Aorta (tissue), 5 donors: ENCODE results near the gene MDGA2. TPM values are rescaled to one million over a fixed set of nuclear protein-coding genes. Genes with fewer than 3 reads are reported as not detected.

ENCODE experiments used
- ATAC-seq: fragments of 200-7000 bp; cut with Tn5 transposase; one replicate; pipeline ENCODE4 v1.9.1; 2022; ENCODE audit warnings: moderate library complexity; ENCODE audit not compliant: low FRiP score
- DNase-seq, 2 donors: peaks; one replicate each; pipeline ENCODE4 v3.0.0-alpha.2; 2020
- H3K27ac ChIP-seq, 2 donors: one replicate each; pipeline ENCODE4 v1.5.1; 2013; ENCODE audit warnings: low read length in 2 of 2, mild to moderate bottlenecking in 2 of 2, moderate library complexity in 2 of 2, control low read depth in 1 of 2, inconsistent platforms in 1 of 2, low read depth in 1 of 2
- H3K27me3 ChIP-seq, 2 donors: one replicate each; pipeline ENCODE4 v1.6.1; 2013; ENCODE audit warnings: control low read depth in 1 of 2, low read length in 1 of 2, mild to moderate bottlenecking in 1 of 2, moderate library complexity in 1 of 2; ENCODE audit not compliant: insufficient read depth in 2 of 2, control insufficient read depth in 1 of 2
- H3K36me3 ChIP-seq, 2 donors: one replicate each; pipeline ENCODE4 v1.6.1; 2013; ENCODE audit warnings: control low read depth in 1 of 2, low read length in 1 of 2, mild to moderate bottlenecking in 1 of 2; ENCODE audit not compliant: insufficient read depth in 2 of 2, control insufficient read depth in 1 of 2
- H3K4me1 ChIP-seq, 2 donors: one replicate each; pipeline ENCODE4 v1.6.1; 2013; ENCODE audit warnings: low read length in 2 of 2, control low read depth in 1 of 2, mild to moderate bottlenecking in 1 of 2, moderate library complexity in 1 of 2; ENCODE audit not compliant: insufficient read depth in 2 of 2, control insufficient read depth in 1 of 2
- H3K4me3 ChIP-seq, 2 donors: one replicate each; pipeline ENCODE4 v1.5.1; 2013; ENCODE audit warnings: low read length in 2 of 2, control low read depth in 1 of 2, mild to moderate bottlenecking in 1 of 2
- H3K9me3 ChIP-seq: one replicate; pipeline ENCODE4 v1.6.1; 2013; ENCODE audit warnings: mild to moderate bottlenecking, low read length; ENCODE audit not compliant: control insufficient read depth
- WGBS, 2 donors: extraction: QIAGEN DNeasy Blood & Tissue Kit; methylation state at CpG; one replicate each; pipeline ENCODE4 v1.1.7; 2013; 5-methylcytosine and 5-hydroxymethylcytosine counted together
- intact Hi-C, 2 donors: fragments of 100-400 bp; cut with DNase I; formaldehyde crosslinking; loops; one replicate each; pipeline versions ENCODE4 v1.14.2 to v1.15.0; 2022
- polyA plus RNA-seq, 2 donors: library from polyadenylated mRNA; stranded (reverse); fragments of 200-250 nt; gene quantifications; one replicate each; pipeline ENCODE4 v1.2.3, GENCODE V29; 2013
- total RNA-seq, 2 donors: library from RNA; stranded (reverse); fragmentation: NEBNext Ultra II Directional; extraction: Animal tissue kit (Norgen Biotek cat#: 25700); gene quantifications; one replicate each; pipeline ENCODE4 v1.2.1, GENCODE V29; 2021
- donor health status: healthy with polysubstance abuse.
- donor health status: Bipolar disorder and iron deficiency.
- donor health status: DM: no; HTN: no; CAD: no.
- donor health status: DM: no; HTN: no; CAD: no.
- donor health status: DM: yes; HTN: yes; CAD: no.

Gene MDGA2
- total and polyA plus RNA-seq, 4 donors, result 0.15 TPM; not detected in 3

DNA sequence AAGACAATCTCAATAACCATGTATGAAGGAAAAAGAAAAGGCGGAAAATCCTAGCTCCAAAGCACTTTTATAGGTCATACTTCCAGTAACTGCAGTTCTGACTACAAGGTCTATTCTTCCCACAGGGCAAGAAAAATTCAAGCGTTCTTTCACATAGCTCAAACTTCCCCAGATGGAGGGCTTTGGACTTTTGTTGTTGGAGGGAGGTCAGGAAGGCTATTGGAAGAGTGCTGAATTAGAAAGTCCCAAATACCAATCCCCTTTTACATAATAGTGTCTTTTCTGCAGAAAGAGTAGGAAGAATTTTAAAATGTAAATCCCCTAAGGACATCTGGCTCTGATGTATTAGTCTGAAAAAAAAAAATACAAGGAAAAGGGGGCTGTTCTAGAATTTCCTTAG, 309.4 kb downstream of the MDGA2 start:
- Histone ChIP-seq H3K27ac (no peak overlapping the region), H3K9me3 (no peaks in the 10 kb centered on the region), H3K4me1 (no peaks in the 10 kb centered on the region), H3K27me3 (no peaks in the 10 kb centered on the region), H3K4me3 (no peak overlapping the region), H3K36me3 (no peaks in the 10 kb centered on the region)
- WGBS, 2 donors, result 63 to 65% methylated on average over 2 of the region's 2 CpGs
- intact Hi-C loops, result no loop called here
- ATAC-seq, result no peak
- DNase-seq, result no peak

- ATAC-seq, result no peak
- no peaks in the 10 kb centered on the region for H3K4me1 ChIP-seq
- no peaks in the 10 kb centered on the region for H3K36me3 ChIP-seq
- H3K9me3 ChIP-seq, result no peaks in the 10 kb centered on the region
- H3K27me3 ChIP-seq, result no peaks in the 10 kb centered on the region
- DNase-seq, result no peak
- 75 to 81% methylated on average over 6 of the region's 6 CpGs for WGBS, 2 donors
- intact Hi-C loops, result no loop called here
- H3K4me3 ChIP-seq, result no peak overlapping the region
- no peak overlapping the region for H3K27ac ChIP-seq
Observed at GRCh38 chr14:47365233-47365632, 310.2 kb downstream of the MDGA2 start.

DNA sequence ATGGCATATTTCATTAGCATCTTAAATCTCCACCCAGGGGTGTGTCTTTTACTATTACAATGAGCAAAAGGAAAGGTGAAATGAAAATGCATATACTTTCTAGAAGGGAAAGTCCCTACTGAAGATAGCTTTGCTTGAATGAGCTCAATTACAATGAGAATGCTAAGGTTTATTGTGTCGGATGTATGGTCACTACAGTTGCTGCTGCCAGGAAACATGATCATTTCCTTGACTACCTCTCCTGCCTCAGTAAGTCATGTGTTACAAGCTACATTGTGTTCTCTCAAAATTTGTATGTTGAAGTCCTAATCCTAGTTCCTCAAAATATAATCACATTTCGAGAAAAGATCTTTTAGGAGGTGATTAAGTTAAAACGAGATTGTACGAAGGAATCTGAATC, 322.2 kb downstream of the MDGA2 start:
- no peaks in the 10 kb centered on the region for H3K4me1 ChIP-seq
- ATAC-seq (no peak), DNase-seq (no peak)
- H3K9me3 ChIP-seq, result no peaks in the 10 kb centered on the region
- intact Hi-C loops, result no loop called here
- peaks cover 0 to 2% of the 10 kb centered on the region in 2 donors for H3K27me3 ChIP-seq
- no peak overlapping the region for H3K4me3 ChIP-seq
- H3K36me3 ChIP-seq, result no peaks in the 10 kb centered on the region
- H3K27ac ChIP-seq, result no peak overlapping the region
- WGBS, 2 donors, result 84 to 88% methylated on average over 4 of the region's 4 CpGs

DNA sequence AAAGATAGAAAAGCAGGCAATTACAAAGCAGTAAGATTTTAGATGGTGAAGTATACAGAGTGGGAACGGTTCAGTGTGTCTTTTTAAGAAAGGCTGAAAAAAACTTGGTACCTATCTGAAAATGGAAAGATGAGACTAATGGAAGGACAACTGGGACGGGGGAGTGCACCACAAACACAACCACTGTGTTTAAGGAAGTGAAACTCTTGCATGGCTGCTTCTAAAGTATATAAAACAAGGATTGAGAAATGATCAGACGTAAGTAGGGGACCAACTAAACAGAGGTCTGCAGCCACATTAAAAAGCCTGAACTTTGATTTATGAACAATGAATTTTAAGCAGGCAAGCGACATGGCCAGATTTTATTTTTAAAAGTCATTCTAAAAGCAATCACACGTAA, 328.6 kb downstream of the MDGA2 start:
- no peaks in the 10 kb centered on the region for H3K27me3 ChIP-seq
- no peaks in the 10 kb centered on the region for H3K36me3 ChIP-seq
- H3K9me3 ChIP-seq, result no peaks in the 10 kb centered on the region
- no peak overlapping the region for H3K4me3 ChIP-seq
- intact Hi-C loops, result no loop called here
- H3K27ac ChIP-seq, result no peak overlapping the region
- 63 to 72% methylated on average over 5 of the region's 5 CpGs for WGBS, 2 donors
- DNase-seq (no peak), ATAC-seq (no peak)
- no peaks in the 10 kb centered on the region for H3K4me1 ChIP-seq

DNA sequence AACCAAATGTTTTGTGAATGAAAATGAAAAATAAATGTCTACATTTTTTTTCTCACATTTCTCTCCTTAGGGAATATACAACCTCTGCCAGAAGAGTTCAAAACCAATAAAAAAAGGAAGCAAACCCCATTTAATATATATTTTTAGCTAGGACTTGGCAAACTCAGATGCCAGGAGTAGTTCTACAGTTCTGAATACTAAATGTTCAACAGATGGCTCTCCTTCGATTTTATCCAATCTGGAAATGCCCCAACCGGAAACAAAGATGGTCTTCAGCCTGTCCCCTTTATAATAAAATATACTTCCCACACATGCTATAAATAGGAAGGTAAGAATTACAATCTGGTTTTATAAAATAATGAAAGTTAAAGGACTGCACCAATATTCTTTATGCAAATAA, 330.4 kb downstream of the MDGA2 start:
- H3K27me3 ChIP-seq, result no peaks in the 10 kb centered on the region
- H3K36me3 ChIP-seq, result no peaks in the 10 kb centered on the region
- 35 to 37% methylated on average over 2 of the region's 2 CpGs for WGBS, 2 donors
- intact Hi-C loops, result no loop called here
- H3K4me3 ChIP-seq, result no peak overlapping the region
- DNase-seq (no peak), ATAC-seq (no peak)
- no peak overlapping the region for H3K27ac ChIP-seq
- H3K4me1 ChIP-seq, result no peaks in the 10 kb centered on the region
- no peaks in the 10 kb centered on the region for H3K9me3 ChIP-seq

DNA sequence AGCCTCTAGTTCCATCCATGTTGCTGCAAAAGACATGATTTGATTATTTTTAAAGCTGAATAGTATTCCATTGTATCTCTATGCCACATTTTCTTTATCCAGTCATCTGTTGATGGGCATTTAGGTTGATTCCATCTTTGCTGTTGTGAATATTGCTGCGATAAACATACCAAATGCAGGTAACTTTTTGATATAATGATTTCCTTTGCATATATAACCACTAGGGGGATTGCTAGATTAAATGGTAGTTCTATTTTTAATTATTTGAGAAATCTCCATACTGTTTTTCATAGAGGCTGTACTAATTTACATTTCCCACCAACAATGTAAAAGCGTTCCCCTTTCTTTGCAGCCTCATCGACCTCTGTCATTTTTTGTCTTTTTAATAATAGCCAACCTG, 342.5 kb downstream of the MDGA2 start:
- 97 to 99% methylated on average over 3 of the region's 3 CpGs for WGBS, 2 donors
- Histone ChIP-seq H3K4me3 (no peak overlapping the region), H3K4me1 (no peaks in the 10 kb centered on the region), H3K27me3 (no peaks in the 10 kb centered on the region), H3K9me3 (no peaks in the 10 kb centered on the region), H3K36me3 (no peaks in the 10 kb centered on the region), H3K27ac (no peak overlapping the region)
- intact Hi-C loops, result no loop called here
- ATAC-seq, result no peak
- DNase-seq, result no peak

DNA sequence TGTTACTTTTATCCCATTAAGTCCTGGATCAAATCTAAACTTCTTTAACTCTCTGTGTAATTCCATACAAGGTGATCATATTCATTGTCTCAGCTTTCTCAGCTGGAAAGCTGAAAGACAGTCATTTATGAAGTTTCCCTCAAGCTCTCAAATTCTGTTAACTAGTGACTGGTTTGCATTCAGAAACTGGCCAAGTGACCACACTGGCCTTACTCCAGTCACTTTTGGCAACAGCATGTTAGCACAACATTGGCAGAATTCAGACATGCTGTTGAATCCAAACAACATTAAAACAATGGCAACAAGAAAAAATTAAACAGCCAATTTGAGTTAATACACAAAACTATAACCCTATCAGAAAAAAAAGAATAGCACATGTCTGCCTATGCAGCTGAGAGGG, 343.3 kb downstream of the MDGA2 start:
- intact Hi-C loops, result no loop called here
- Histone ChIP-seq H3K36me3 (no peaks in the 10 kb centered on the region), H3K27me3 (no peaks in the 10 kb centered on the region), H3K4me1 (no peaks in the 10 kb centered on the region), H3K27ac (no peak overlapping the region), H3K4me3 (no peak overlapping the region), H3K9me3 (no peaks in the 10 kb centered on the region)
- DNase-seq (no peak), ATAC-seq (no peak)

DNA sequence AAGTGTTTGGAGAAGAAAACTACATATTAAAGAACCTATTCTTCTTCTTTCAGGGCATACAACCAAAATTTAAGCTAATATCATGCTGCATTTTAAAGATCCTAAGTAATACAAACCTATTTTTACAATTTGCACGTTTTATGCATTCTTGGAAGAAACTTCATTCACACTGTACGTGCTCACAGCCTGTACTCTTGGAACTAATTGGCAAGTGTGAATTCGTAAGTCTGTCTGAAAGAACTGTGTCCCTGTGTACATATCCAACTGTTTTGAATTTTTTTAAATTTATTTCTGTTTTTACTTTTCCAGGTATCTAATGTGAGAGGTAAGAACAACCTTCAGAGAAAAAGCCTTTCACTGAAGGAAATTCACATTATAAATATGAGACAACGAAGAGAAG, 347.0 kb downstream of the MDGA2 start:
- ATAC-seq (no peak), DNase-seq (no peak)
- H3K27me3 ChIP-seq, result no peaks in the 10 kb centered on the region
- WGBS, 2 donors, result 47 to 49% methylated on average over 4 of the region's 4 CpGs
- H3K4me1 ChIP-seq, result no peaks in the 10 kb centered on the region
- H3K36me3 ChIP-seq, result no peaks in the 10 kb centered on the region
- no peak overlapping the region for H3K4me3 ChIP-seq
- H3K27ac ChIP-seq, result no peak overlapping the region
- H3K9me3 ChIP-seq, result no peaks in the 10 kb centered on the region
- intact Hi-C loops, result no loop called here

DNA sequence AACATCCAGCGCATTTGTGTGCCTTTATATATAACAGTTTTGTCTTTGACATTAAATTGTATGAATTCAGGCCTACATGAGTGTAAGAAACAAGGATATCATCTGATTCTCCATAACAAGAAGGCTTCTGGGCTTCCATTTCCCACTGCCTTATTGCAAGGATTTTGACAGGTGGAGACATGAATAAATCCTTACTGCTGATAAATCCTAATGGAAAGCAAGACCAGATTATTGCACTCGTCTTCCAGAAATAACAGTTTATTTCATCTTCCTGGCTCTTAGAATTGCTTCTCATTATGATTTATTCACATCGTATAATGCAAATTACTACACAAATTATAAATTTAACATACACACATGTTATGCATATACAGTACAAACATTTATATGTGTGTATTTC, 348.1 kb downstream of the MDGA2 start:
- no peaks in the 10 kb centered on the region for H3K36me3 ChIP-seq
- no peaks in the 10 kb centered on the region for H3K4me1 ChIP-seq
- intact Hi-C loops, result no loop called here
- no peaks in the 10 kb centered on the region for H3K27me3 ChIP-seq
- no peak overlapping the region for H3K27ac ChIP-seq
- H3K4me3 ChIP-seq, result no peak overlapping the region
- H3K9me3 ChIP-seq, result no peaks in the 10 kb centered on the region
- WGBS, 2 donors, result 82 to 87% methylated on average over 3 of the region's 3 CpGs
- DNase-seq, result no peak
- ATAC-seq, result no peak
